ENCODE measurements around the gene PPP3R1. TPM values are rescaled to one million over a fixed set of nuclear protein-coding genes. Genes with fewer than 3 reads are reported as not detected.

PPP3R1 gene
- total RNA-seq, 2 experiments from 2014 or later = 65.4 to 66.0 TPM

- Mint-ChIP-seq H3K9me3 (no peaks in the 10 kb centered on the region), H3K4me3 (no peak overlapping the region)
Observed at GRCh38 chr2:68214381-68214780, 38.0 kb downstream of the PPP3R1 start.

DNA sequence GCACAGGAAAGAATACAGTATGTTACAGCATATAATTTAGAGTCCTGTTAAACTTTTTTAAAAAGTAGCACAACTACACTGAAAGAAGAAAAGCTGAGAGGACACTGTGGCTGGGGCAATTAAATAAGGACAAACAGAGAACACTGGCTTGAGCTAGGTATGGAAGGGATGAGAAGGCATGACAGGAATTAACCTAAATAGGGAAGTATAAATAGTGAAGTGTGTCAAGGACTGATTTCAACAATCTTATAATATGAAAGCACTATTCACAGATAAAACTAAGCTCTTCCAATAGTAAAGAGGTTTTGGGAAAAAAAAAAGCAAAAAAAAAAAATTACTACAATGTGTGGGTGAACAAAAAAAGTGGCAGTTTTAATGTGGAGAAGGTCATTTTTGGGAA lies 45.5 kb downstream of the PPP3R1 start:
- H3K36me3 Mint-ChIP-seq = peaks cover 20% of the 10 kb centered on the region
- no peaks in the 10 kb centered on the region for H3K9me3 Mint-ChIP-seq
- H3K4me3 Mint-ChIP-seq = peak overlapping the region; percentile 0
- peak overlapping the region; percentile 57 for H3K27ac Mint-ChIP-seq
- H3K27me3 Mint-ChIP-seq = no peaks in the 10 kb centered on the region
- peaks cover 33% of the 10 kb centered on the region for H3K4me1 Mint-ChIP-seq
- DNase-seq (no peak), ATAC-seq (ENCODE audit: low read depth) (no peak)
- POLR2A ChIA-PET = no interaction called here

More at GRCh38 chr2:68214381-68214780, 38.0 kb downstream of the PPP3R1 start:
- no peak for DNase-seq
- H3K36me3 Mint-ChIP-seq = peaks cover 29% of the 10 kb centered on the region
- POLR2A ChIA-PET = no interaction called here
- no peak overlapping the region for H3K27ac Mint-ChIP-seq
- ATAC-seq (ENCODE audit: low read depth) = no peak
- H3K27me3 Mint-ChIP-seq = no peaks in the 10 kb centered on the region
- H3K4me1 Mint-ChIP-seq = peaks cover 26% of the 10 kb centered on the region

- ATAC-seq (ENCODE audit: low read depth) (peak; percentile 64), DNase-seq (no peak)
- peak overlapping the region; percentile 84 for H3K27ac Mint-ChIP-seq
- H3K27me3 Mint-ChIP-seq = no peaks in the 10 kb centered on the region
- POLR2A ChIA-PET = no interaction called here
- H3K36me3 Mint-ChIP-seq = peaks cover 8% of the 10 kb centered on the region
- H3K4me1 Mint-ChIP-seq = peaks cover 37% of the 10 kb centered on the region
- H3K4me3 Mint-ChIP-seq = peak overlapping the region; percentile 68
- H3K9me3 Mint-ChIP-seq = no peaks in the 10 kb centered on the region
Observed at GRCh38 chr2:68203587-68203986, 48.7 kb downstream of the PPP3R1 start.

- DNase-seq = no peak
- Mint-ChIP-seq H3K27me3 (no peaks in the 10 kb centered on the region), H3K27ac (no peak overlapping the region), H3K4me1 (peaks cover 24% of the 10 kb centered on the region), H3K36me3 (peaks cover 3% of the 10 kb centered on the region), H3K9me3 (no peaks in the 10 kb centered on the region), H3K4me3 (no peak overlapping the region)
- no peak for ATAC-seq (ENCODE audit: low read depth)
- POLR2A ChIA-PET = interaction anchor here (0.9 kb wide), 1 partner anchor 53 kb away, joined by 4 read pairs; the partner anchor contains the start of gene PPP3R1
Observed at GRCh38 chr2:68200157-68200787, 52.1 kb downstream of the PPP3R1 start.

DNA sequence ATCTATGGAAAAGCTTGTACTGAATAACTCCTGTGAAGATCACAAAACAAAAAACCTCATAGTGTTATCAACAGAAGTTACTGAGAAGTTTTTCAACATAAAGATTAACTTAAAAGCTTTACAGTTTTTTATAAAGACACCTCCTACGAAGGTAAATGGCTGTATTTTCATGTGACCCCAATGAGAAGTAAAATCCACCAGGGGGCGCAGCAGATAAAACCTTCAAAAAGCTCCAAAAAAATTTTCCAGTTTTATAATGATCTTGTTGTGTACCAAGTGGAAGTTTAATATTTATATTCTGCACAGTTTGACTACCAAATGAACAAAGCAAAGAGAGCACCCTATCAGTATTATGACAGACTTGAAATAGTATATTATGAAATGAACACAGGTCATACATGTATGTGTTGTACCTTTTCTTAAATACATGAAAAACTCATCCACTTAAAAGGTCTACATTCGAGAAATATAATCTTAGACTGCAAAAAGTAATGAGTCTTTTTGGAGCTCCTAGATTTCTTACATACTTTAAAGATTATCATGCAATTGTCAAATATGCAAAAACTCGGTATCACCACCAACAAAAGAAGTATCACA lies 56.1 kb downstream of the PPP3R1 start:
- no peak for DNase-seq
- H3K4me1 Mint-ChIP-seq = peaks cover 20% of the 10 kb centered on the region
- H3K4me3 Mint-ChIP-seq = no peak overlapping the region
- no peaks in the 10 kb centered on the region for H3K36me3 Mint-ChIP-seq
- no peak for ATAC-seq (ENCODE audit: low read depth)
- POLR2A ChIA-PET = interaction anchor here (1.2 to 1.7 kb wide), 2 partner anchors 39 to 57 kb away, joined by 3 to 6 read pairs; partner anchors contain the start of genes PNO1 and PPP3R1
- H3K27ac Mint-ChIP-seq = no peak overlapping the region
- no peaks in the 10 kb centered on the region for H3K9me3 Mint-ChIP-seq
- no peaks in the 10 kb centered on the region for H3K27me3 Mint-ChIP-seq

DNA sequence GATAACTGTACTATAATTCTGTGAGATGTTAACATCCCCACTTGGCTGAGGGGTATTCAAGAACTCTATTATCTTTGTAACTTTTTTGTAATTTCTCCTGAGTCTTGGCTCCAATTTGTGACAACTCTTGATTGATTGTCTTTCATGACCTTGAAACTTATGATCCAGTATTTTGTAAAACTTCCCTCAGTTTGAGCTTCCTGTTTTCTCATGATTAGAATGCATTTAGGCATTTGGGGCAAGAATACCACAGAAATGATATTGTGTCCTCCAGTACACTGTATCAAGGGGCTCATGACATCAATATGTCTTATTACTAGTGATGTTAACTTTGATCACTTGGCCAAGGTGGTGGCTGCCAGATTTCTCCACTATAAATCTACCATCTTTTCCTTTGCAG lies 57.2 kb downstream of the PPP3R1 start:
- no peak overlapping the region for H3K27ac Mint-ChIP-seq
- POLR2A ChIA-PET = no interaction called here
- no peaks in the 10 kb centered on the region for H3K36me3 Mint-ChIP-seq
- peaks cover 17% of the 10 kb centered on the region for H3K4me1 Mint-ChIP-seq
- no peak for DNase-seq
- no peaks in the 10 kb centered on the region for H3K9me3 Mint-ChIP-seq
- no peak overlapping the region for H3K4me3 Mint-ChIP-seq
- ATAC-seq (ENCODE audit: low read depth) = no peak
- no peaks in the 10 kb centered on the region for H3K27me3 Mint-ChIP-seq

DNA sequence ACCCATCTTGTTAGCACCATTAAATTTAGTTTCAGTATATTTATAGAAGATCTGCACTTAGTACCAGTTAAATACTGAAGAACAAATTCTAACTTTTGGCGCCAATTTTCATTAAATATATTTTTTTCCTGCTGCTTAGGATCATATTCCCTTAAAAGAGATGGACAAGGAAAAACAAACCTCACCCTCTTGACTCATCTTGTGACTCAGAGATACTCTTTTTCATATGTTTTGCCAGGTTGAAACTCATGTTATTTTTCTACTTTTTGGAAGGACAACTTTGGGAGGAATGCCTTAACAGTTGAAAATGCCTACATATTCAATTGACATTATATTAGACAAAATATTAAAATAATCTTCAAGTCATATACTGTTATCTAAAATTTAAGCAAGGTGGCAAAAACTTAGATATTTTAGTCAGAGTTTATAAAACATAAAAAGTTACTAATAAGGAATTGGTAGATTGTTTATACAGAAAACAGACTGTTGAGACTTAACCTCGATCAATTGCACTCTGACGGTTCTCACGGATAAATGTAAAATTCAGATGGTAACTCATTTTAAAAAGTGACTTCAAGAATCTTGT lies 58.5 kb downstream of the PPP3R1 start:
- Mint-ChIP-seq H3K27me3 (no peaks in the 10 kb centered on the region), H3K36me3 (no peaks in the 10 kb centered on the region), H3K27ac (no peak overlapping the region), H3K9me3 (no peaks in the 10 kb centered on the region), H3K4me1 (peaks cover 16% of the 10 kb centered on the region), H3K4me3 (no peak overlapping the region)
- no peak for ATAC-seq (ENCODE audit: low read depth)
- POLR2A ChIA-PET = no interaction called here
- DNase-seq = no peak

DNA sequence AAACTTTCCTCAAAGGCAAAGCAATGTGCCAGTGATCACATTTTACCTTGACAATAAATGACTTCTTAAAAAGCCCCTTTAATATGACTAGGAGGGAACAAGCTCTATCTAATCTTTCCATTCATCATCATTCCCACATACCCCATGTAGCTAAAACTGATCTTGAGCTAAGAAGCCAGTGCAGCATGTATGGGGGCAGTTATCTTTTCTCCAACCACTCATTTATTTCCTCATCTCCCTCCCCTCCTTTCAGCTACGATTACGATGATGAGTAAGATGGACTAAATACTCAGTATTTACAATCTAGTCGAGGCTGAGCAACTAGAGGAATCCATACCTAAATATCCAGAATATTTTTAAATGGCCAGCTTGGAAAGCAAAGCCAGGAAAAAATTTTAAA lies 59.2 kb downstream of the PPP3R1 start:
- no peak overlapping the region for H3K4me3 Mint-ChIP-seq
- POLR2A ChIA-PET = no interaction called here
- H3K27ac Mint-ChIP-seq = no peak overlapping the region
- peaks cover 16% of the 10 kb centered on the region for H3K4me1 Mint-ChIP-seq
- ATAC-seq (ENCODE audit: low read depth) (no peak), DNase-seq (no peak)
- no peaks in the 10 kb centered on the region for H3K36me3 Mint-ChIP-seq
- no peaks in the 10 kb centered on the region for H3K9me3 Mint-ChIP-seq
- H3K27me3 Mint-ChIP-seq = no peaks in the 10 kb centered on the region

DNA sequence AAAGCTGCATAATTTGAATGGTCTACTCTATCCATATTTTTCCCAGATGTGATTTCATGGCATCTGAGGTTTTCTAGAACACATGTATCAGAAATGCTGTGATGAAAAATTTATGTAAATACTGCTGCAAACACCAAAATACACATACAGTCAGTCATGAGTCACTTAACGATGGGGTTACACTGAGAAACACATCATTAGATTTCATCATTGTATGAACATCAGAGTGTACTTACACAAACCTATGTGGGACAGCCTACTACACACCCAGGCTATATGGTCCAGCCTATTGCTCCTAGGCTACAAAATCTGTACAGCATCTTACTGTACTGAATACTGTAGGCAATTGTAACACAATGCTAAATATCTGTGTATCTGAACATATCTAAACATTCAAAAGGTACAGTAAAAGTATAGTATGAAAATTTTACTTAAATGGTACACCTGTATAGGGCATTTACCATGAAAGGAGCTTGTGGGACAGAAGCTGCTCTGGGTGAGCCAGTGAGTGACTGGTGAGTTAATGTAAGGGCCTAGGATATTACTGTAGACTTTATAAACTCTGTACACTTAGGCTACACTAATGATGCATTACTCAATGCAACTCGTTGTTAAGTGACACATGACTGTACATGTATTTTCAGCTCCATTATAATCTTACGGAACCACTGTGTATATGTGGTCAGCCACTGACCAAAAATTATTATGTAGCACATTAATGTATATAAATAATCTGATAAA lies 61.2 kb downstream of the PPP3R1 start:
- no peak overlapping the region for H3K27ac Mint-ChIP-seq
- peaks cover 2% of the 10 kb centered on the region for H3K36me3 Mint-ChIP-seq
- H3K9me3 Mint-ChIP-seq = no peaks in the 10 kb centered on the region
- DNase-seq (no peak), ATAC-seq (ENCODE audit: low read depth) (no peak)
- no peak overlapping the region for H3K4me3 Mint-ChIP-seq
- H3K27me3 Mint-ChIP-seq = no peaks in the 10 kb centered on the region
- POLR2A ChIA-PET = interaction anchor here (0.6 kb wide), 1 partner anchor 562 kb away, joined by 4 read pairs; no protein-coding TSS in a partner anchor
- peaks cover 13% of the 10 kb centered on the region for H3K4me1 Mint-ChIP-seq

DNA sequence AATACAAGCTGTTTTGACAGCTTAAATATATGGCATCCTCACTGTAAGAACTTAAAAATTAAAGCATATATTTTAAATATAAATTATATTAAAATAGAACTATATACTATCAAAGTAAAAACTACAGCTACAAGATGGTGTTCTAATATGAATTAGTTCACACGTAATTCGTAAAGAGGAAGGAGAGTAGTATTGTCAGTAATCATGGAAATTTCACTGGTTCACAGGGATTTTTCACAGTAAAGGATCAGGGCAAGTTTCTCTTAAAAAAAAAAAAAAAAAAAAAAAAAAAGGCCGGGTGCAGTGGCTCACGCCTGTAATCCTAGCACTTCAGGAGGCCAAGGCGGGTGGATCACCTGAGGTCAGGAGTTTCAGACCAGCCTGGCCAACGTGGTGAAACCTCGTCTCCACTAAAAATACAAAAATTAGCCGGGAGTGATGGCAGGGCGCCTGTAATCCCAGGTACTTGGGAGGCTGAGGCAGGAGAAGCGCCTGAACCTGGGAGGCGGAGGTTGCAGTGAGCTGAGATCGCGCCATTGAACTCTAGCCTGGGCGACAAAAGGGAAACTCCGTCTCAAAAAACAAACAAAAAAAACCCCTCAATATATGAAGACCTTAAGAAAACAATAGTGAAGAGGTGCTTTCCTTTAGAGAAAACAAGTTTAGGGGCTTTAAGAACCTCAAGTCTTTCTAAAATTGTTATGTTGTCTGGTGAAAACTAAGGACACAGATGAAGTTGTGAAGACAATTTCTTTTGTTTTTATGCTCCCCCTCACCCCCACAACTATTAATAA lies 62.1 kb downstream of the PPP3R1 start:
- ATAC-seq (ENCODE audit: low read depth) (no peak), DNase-seq (no peak)
- Mint-ChIP-seq H3K4me1 (peaks cover 13% of the 10 kb centered on the region), H3K36me3 (peaks cover 7% of the 10 kb centered on the region), H3K9me3 (no peaks in the 10 kb centered on the region), H3K27me3 (no peaks in the 10 kb centered on the region), H3K4me3 (no peak overlapping the region), H3K27ac (no peak overlapping the region)
- POLR2A ChIA-PET = interaction anchor here (1.0 kb wide), 1 partner anchor 62 kb away, joined by 4 read pairs; the partner anchor contains the start of gene PPP3R1

GRCh38 chr2:68188831-68189230 lies 63.5 kb downstream of the PPP3R1 start:
- Mint-ChIP-seq H3K27me3 (no peaks in the 10 kb centered on the region), H3K4me1 (peaks cover 10% of the 10 kb centered on the region), H3K36me3 (peaks cover 10% of the 10 kb centered on the region), H3K27ac (no peak overlapping the region), H3K9me3 (no peaks in the 10 kb centered on the region), H3K4me3 (peak overlapping the region; percentile 51)
- POLR2A ChIA-PET = interaction anchor here (0.7 to 1.0 kb wide), 2 partner anchors 31 to 63 kb away, joined by 3 read pairs; partner anchors contain the start of genes PNO1 and PPP3R1
- DNase-seq (no peak), ATAC-seq (ENCODE audit: low read depth) (no peak)

GRCh38 chr2:68187329-68187728 lies 65.0 kb downstream of the PPP3R1 start:
- peaks cover 17% of the 10 kb centered on the region for H3K36me3 Mint-ChIP-seq
- no peak overlapping the region for H3K27ac Mint-ChIP-seq
- no peaks in the 10 kb centered on the region for H3K9me3 Mint-ChIP-seq
- DNase-seq (no peak), ATAC-seq (ENCODE audit: low read depth) (no peak)
- H3K4me3 Mint-ChIP-seq = no peak overlapping the region
- peaks cover 9% of the 10 kb centered on the region for H3K4me1 Mint-ChIP-seq
- H3K27me3 Mint-ChIP-seq = no peaks in the 10 kb centered on the region
- POLR2A ChIA-PET = no interaction called here
